22Rv1 (cell line): ENCODE data around the gene DCC.

Source experiments
- CTCF ChIP-seq: fragments of 450-650 bp; IDR thresholded peaks from 2 replicates; pipeline ENCODE4 v1.5.1; 2017; ENCODE audit warnings: mild to moderate bottlenecking
- ZFX ChIP-seq: fragments of 450-650 bp; IDR thresholded peaks from 2 replicates; pipeline ENCODE4 v1.6.1; 2017; ENCODE audit warnings: antibody characterized with exemption, borderline replicate concordance

- TF ChIP-seq CTCF, result no peak
- TF ChIP-seq ZFX, result no peak
Observed at GRCh38 chr18:52652391-52652790, 312.4 kb downstream of the DCC start.
